OCI-LY7 (cell line): Measurements from ENCODE around the gene C12orf42.

Experiments
- EZH2phosphoT487 ChIP-seq: fragments of 200-600 bp; sonication (generic); IDR thresholded peaks from 2 replicates; pipeline ENCODE4 v1.6.1; 2018; ENCODE audit warnings: low read depth, borderline replicate concordance, mild to moderate bottlenecking, mixed run types, antibody characterized with exemption, low read length, moderate library complexity, mixed read lengths
- TF ChIP-seq, protein P1 (sequence below): fragments of 200-600 bp; sonication (generic); conservative IDR thresholded peaks from 2 replicates; pipeline ENCODE4 v1.5.1; 2014; ENCODE audit warnings: mild to moderate bottlenecking, antibody characterized with exemption, low read length, moderate library complexity, mixed read lengths

- TF ChIP-seq, protein P1, sequence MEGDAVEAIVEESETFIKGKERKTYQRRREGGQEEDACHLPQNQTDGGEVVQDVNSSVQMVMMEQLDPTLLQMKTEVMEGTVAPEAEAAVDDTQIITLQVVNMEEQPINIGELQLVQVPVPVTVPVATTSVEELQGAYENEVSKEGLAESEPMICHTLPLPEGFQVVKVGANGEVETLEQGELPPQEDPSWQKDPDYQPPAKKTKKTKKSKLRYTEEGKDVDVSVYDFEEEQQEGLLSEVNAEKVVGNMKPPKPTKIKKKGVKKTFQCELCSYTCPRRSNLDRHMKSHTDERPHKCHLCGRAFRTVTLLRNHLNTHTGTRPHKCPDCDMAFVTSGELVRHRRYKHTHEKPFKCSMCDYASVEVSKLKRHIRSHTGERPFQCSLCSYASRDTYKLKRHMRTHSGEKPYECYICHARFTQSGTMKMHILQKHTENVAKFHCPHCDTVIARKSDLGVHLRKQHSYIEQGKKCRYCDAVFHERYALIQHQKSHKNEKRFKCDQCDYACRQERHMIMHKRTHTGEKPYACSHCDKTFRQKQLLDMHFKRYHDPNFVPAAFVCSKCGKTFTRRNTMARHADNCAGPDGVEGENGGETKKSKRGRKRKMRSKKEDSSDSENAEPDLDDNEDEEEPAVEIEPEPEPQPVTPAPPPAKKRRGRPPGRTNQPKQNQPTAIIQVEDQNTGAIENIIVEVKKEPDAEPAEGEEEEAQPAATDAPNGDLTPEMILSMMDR: no peak
- no peak for TF ChIP-seq EZH2phosphoT487
Measured at GRCh38 chr12:103317220-103317619, 178.5 kb downstream of the C12orf42 start.
